Caco-2 (cell line): ENCODE data around the gene SLAMF1. TPM values are rescaled to one million over a fixed set of nuclear protein-coding genes. Genes with fewer than 3 reads are reported as not detected.

Experiments
- BruUV-seq: library from RNA; stranded (reverse); fragments of 400-500 nt; replicated peaks from 2 replicates; lab custom pipeline; 2021; lab: Mats Ljungman, UMichigan
- CTCF ChIA-PET: fragments of 300-600 bp; sonication (Branson Sonifier 250); formaldehyde crosslinking; loops from one replicate; lab custom pipeline; 2022; ENCODE audit warnings: antibody characterized with exemption; lab: Charles Lee
- POLR2A ChIA-PET: fragments of 300-600 bp; sonication (Branson Sonifier 250); formaldehyde crosslinking; loops from one replicate; lab custom pipeline; 2022; ENCODE audit warnings: antibody characterized with exemption; lab: Charles Lee
- DNase-seq, 2 experiments: peaks; one replicate each; pipeline versions ENCODE4 v3.0.0 to v3.0.0-alpha.2; 2020 to 2022
- H3K27me3 ChIP-seq: replicated peaks from 2 replicates; pipeline ENCODE4 v1.6.0; 2011; ENCODE audit warnings: low read length; ENCODE audit not compliant: control insufficient read depth, insufficient read depth
- H3K36me3 ChIP-seq: 2 replicates; pipeline ENCODE4 v1.5.1; 2011; ENCODE audit warnings: low read length; ENCODE audit not compliant: control insufficient read depth, insufficient read depth
- H3K4me1 ChIP-seq: fragments of 250-450 bp; sonication (Bioruptor Pico); 2 replicates; pipeline ENCODE4 v1.5.1; 2020; ENCODE audit warnings: mild to moderate bottlenecking
- H3K4me3 ChIP-seq: 2 replicates; pipeline ENCODE4 v1.5.1; 2011; ENCODE audit warnings: low read depth, mild to moderate bottlenecking, control low read depth, low read length
- H3K9me3 ChIP-seq: fragments of 250-450 bp; sonication (Bioruptor Pico); 2 replicates; pipeline ENCODE4 v1.5.1; 2020; ENCODE audit warnings: mild to moderate bottlenecking, moderate library complexity
- H3K27ac Mint-ChIP-seq: one replicate; pipeline ENCODE4 v1.8.0; 2022; ENCODE audit warnings: mixed read lengths; ENCODE audit not compliant: unreplicated experiment
- H3K27me3 Mint-ChIP-seq: one replicate; pipeline ENCODE4 v1.8.0; 2022; ENCODE audit warnings: mixed read lengths; ENCODE audit not compliant: insufficient read depth, unreplicated experiment
- H3K36me3 Mint-ChIP-seq: one replicate; pipeline ENCODE4 v1.8.0; 2022; ENCODE audit warnings: mild to moderate bottlenecking, mixed read lengths; ENCODE audit not compliant: insufficient read depth, unreplicated experiment
- H3K4me1 Mint-ChIP-seq: one replicate; pipeline ENCODE4 v1.8.0; 2022; ENCODE audit warnings: low read depth, mixed read lengths; ENCODE audit not compliant: unreplicated experiment
- H3K4me3 Mint-ChIP-seq: one replicate; pipeline ENCODE4 v1.8.0; 2022; ENCODE audit warnings: mild to moderate bottlenecking, moderate library complexity, mixed read lengths; ENCODE audit not compliant: unreplicated experiment
- H3K9me3 Mint-ChIP-seq: one replicate; pipeline ENCODE4 v1.8.0; 2022; ENCODE audit warnings: mixed read lengths; ENCODE audit not compliant: unreplicated experiment
- intact Hi-C: fragments of 100-400 bp; cut with micrococcal nuclease; formaldehyde crosslinking; loops from one replicate; pipeline ENCODE4 v1.10.0; 2022; ENCODE audit not compliant: unreplicated experiment
- total RNA-seq: library from RNA; stranded (reverse); gene quantifications from 2 replicates; pipeline ENCODE4 v1.2.3, GENCODE V29; 2022
- TF ChIP-seq, protein P1 (sequence below), 2 experiments: fragments of 200-600 bp in 1 of 2; IDR thresholded peaks; 1 replicate in 1 of 2; 2 replicates in 1 of 2; pipeline versions ENCODE4 v1.5.1 to v1.8.0; 2011 to 2022; ENCODE audit warnings: antibody characterized with exemption in 1 of 2, control low read depth in 1 of 2, inconsistent platforms in 1 of 2, low read depth in 1 of 2, low read length in 1 of 2, mild to moderate bottlenecking in 1 of 2, moderate library complexity in 1 of 2; ENCODE audit not compliant: insufficient read depth in 1 of 2, severe bottlenecking in 1 of 2, unreplicated experiment in 1 of 2

The SLAMF1 gene
- total RNA-seq, 1 experiment from 2014 or later = not detected

DNA sequence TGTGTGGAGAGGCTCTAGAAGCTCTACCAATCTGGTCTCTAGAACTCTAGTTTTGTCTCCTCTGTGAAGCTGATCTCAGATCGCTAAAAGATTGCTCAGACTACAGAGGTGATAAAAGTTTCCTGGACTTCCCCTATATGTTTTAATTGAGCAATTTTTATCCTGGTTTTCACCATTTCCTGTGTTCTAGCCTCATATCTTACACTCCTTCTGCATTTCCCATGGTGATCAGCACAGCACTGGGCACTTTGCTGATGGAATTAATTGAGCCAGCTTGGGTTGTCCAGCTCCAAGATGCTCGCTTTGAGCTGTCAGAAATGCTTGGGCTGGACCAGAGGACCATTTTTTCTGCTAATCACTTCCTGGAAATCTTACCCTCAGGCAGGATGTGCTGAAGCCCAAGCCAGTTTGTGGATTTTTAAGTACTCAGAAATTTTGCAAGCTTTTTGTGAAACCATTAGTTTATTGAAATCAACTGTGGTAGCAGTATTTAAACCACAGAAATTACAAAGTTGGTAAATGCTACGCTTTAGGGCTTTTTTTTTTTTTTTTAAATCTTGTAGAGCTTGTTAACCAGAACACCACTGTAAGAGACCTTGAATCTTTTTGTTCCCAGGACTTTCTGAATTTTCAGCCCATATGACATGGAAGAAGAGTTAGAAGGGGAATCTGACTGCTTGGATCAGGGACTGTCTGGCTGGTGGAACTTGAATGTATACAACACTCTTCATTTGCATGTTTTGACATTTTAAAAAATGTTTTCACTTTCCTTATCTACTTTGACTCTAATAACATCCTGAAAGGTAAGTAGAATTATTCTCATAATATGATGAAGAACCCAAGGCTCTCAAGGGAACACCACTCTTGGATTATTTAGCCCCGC is 36.4 kb upstream of the SLAMF1 start:
- CTCF ChIA-PET = no interaction called here
- H3K27me3 Mint-ChIP-seq = no peaks in the 10 kb centered on the region
- Histone ChIP-seq H3K4me3 (no peak overlapping the region), H3K4me1 (no peaks in the 10 kb centered on the region), H3K36me3 (no peaks in the 10 kb centered on the region), H3K9me3 (no peaks in the 10 kb centered on the region), H3K27me3 (no peaks in the 10 kb centered on the region)
- H3K9me3 Mint-ChIP-seq = peaks cover 19% of the 10 kb centered on the region
- no TSS peak for BruUV-seq
- intact Hi-C loops = no loop called here
- no peak overlapping the region for H3K4me3 Mint-ChIP-seq
- POLR2A ChIA-PET = no interaction called here
- TF ChIP-seq, protein P1, sequence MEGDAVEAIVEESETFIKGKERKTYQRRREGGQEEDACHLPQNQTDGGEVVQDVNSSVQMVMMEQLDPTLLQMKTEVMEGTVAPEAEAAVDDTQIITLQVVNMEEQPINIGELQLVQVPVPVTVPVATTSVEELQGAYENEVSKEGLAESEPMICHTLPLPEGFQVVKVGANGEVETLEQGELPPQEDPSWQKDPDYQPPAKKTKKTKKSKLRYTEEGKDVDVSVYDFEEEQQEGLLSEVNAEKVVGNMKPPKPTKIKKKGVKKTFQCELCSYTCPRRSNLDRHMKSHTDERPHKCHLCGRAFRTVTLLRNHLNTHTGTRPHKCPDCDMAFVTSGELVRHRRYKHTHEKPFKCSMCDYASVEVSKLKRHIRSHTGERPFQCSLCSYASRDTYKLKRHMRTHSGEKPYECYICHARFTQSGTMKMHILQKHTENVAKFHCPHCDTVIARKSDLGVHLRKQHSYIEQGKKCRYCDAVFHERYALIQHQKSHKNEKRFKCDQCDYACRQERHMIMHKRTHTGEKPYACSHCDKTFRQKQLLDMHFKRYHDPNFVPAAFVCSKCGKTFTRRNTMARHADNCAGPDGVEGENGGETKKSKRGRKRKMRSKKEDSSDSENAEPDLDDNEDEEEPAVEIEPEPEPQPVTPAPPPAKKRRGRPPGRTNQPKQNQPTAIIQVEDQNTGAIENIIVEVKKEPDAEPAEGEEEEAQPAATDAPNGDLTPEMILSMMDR (IDR thresholded peaks at IDR 0.05; ENCODE audit: insufficient read depth in 1 of 2, low read depth in 1 of 2, low read length in 1 of 2, severe bottlenecking in 1 of 2, unreplicated experiment in 1 of 2) = no peak
- no peak for DNase-seq
- H3K4me1 Mint-ChIP-seq = peaks cover 6% of the 10 kb centered on the region
- H3K27ac Mint-ChIP-seq = no peak overlapping the region
- peaks cover 5% of the 10 kb centered on the region for H3K36me3 Mint-ChIP-seq

DNA sequence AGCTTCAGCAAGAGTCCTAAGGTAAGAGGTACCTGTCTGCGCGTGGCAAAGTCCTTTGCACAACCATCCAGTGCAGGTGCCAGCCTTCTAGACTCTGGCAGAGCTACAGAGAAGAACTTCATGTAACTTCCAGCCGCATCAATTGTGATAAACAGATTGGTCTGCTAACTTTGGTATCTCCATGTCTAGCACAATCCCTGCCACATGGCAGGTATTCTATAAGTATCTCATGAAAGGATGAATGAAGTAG is 35.0 kb upstream of the SLAMF1 start:
- no TSS peak for BruUV-seq
- H3K36me3 ChIP-seq = no peaks in the 10 kb centered on the region
- Mint-ChIP-seq H3K36me3 (peaks cover 5% of the 10 kb centered on the region), H3K4me1 (peaks cover 6% of the 10 kb centered on the region), H3K27me3 (no peaks in the 10 kb centered on the region), H3K27ac (no peak overlapping the region), H3K9me3 (peaks cover 10% of the 10 kb centered on the region), H3K4me3 (no peak overlapping the region)
- no peak for DNase-seq
- no peak overlapping the region for H3K4me3 ChIP-seq
- H3K4me1 ChIP-seq = no peaks in the 10 kb centered on the region
- POLR2A ChIA-PET = interaction anchor here (0.6 kb wide), 1 partner anchor 82 kb away, joined by 5 read pairs; no protein-coding TSS in a partner anchor
- CTCF ChIA-PET = interaction anchor here (0.6 to 1.0 kb wide), 3 partner anchors 46 to 148 kb away, joined by 3 read pairs; no protein-coding TSS in a partner anchor
- TF ChIP-seq, protein P1 (IDR thresholded peaks at IDR 0.05; ENCODE audit: insufficient read depth in 1 of 2, low read depth in 1 of 2, low read length in 1 of 2, severe bottlenecking in 1 of 2, unreplicated experiment in 1 of 2) = no peak
- no peaks in the 10 kb centered on the region for H3K9me3 ChIP-seq
- no peaks in the 10 kb centered on the region for H3K27me3 ChIP-seq
- intact Hi-C loops = loop anchor here (1.0 kb wide), 1 partner anchor 269 kb away; no protein-coding TSS in a partner anchor

DNA sequence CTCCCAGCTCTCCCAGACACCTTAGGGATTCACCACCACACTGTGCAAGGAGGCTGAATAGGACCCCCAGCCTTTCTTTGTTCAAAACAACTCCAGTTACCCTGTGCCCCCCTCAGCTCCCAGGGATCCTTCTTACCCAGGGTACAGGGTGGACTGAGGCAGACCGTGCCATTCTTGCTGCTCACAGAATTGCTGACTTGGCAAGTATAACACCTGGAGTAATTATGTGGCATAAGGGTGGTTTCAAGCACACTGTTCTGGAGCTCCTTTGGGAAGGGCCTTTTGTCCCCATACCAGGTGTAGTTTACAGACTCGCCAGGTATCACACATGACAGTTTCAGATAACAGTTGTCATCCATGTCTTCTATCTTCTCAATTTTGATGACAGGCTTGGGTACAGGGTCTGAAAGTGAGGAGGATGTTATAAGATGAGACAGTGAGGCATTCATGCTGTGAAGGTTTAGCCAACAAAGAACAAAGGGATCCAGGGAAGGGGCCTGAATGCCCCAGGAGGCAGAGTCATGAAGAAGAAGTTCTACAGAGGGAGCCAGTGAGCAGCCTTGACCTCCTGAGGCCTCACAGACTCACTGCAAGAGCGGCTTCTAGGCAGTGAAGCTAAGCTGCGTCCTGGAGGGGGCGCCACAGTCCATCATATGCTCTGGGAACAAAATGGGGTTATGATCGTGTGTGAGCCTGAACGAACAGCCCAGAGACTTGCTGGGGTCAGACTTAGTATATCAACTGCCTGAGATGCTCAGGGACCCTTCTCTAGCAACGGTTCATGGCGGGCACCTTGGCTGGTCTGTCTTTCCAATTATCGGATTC is 34.4 kb upstream of the SLAMF1 start:
- TF ChIP-seq, protein P1 (IDR thresholded peaks at IDR 0.05; ENCODE audit: insufficient read depth in 1 of 2, low read depth in 1 of 2, low read length in 1 of 2, severe bottlenecking in 1 of 2, unreplicated experiment in 1 of 2) = peak; percentile 58 to 61
- H3K4me3 ChIP-seq = no peak overlapping the region
- Mint-ChIP-seq H3K9me3 (peaks cover 5% of the 10 kb centered on the region), H3K27me3 (no peaks in the 10 kb centered on the region), H3K4me3 (no peak overlapping the region), H3K4me1 (peaks cover 6% of the 10 kb centered on the region), H3K36me3 (peaks cover 5% of the 10 kb centered on the region), H3K27ac (no peak overlapping the region)
- H3K4me1 ChIP-seq = no peaks in the 10 kb centered on the region
- DNase-seq = peak; percentile 62 to 74
- H3K9me3 ChIP-seq = no peaks in the 10 kb centered on the region
- H3K27me3 ChIP-seq = no peaks in the 10 kb centered on the region
- no peaks in the 10 kb centered on the region for H3K36me3 ChIP-seq
- no TSS peak for BruUV-seq
- ChIA-PET CTCF (interaction anchor here (0.6 to 1.0 kb wide), 4 partner anchors 46 to 149 kb away, joined by 3 read pairs; no protein-coding TSS in a partner anchor), POLR2A (no interaction called here)
- intact Hi-C loops = loop anchor here (1.0 kb wide), 1 partner anchor 270 kb away; no protein-coding TSS in a partner anchor
